H1 (cell line): Measurements from ENCODE around the gene SLC39A11.

Experiments used
- BRCA1 ChIP-seq: IDR thresholded peaks from 2 replicates; pipeline ENCODE4 v1.6.1; 2012; ENCODE audit warnings: low read depth, low read length, improper control_type of control experiment
- CTCF ChIP-seq, 3 experiments: IDR thresholded peaks; 1 replicate in 2 of 3; 2 replicates in 1 of 3; pipeline versions ENCODE4 v1.5.1 to v1.6.1; 2011; ENCODE audit warnings: low read length in 3 of 3, mild to moderate bottlenecking in 3 of 3, inconsistent platforms in 2 of 3, low read depth in 1 of 3, moderate library complexity in 1 of 3; ENCODE audit not compliant: insufficient read depth in 1 of 3; ENCODE audit errors: control extremely low read depth in 1 of 3
- EZH2 ChIP-seq: fragments of 200-600 bp; sonication (generic); IDR thresholded peaks from 2 replicates; pipeline ENCODE4 v1.7.1; 2012; ENCODE audit warnings: low read depth, mild to moderate bottlenecking, moderate library complexity, low read length, inconsistent platforms; ENCODE audit not compliant: severe bottlenecking
- MAFK ChIP-seq: IDR thresholded peaks from 2 replicates; pipeline ENCODE4 v1.6.1; 2012; ENCODE audit warnings: low read depth, mild to moderate bottlenecking, improper control_type of control experiment, low read length
- NANOG ChIP-seq: IDR thresholded peaks from 2 replicates; pipeline ENCODE4 v1.6.1; 2011; ENCODE audit warnings: low read length, low read depth, mild to moderate bottlenecking, inconsistent platforms; ENCODE audit not compliant: insufficient read depth, poor library complexity, severe bottlenecking
- POU5F1 ChIP-seq: IDR thresholded peaks from 2 replicates; pipeline ENCODE4 v1.6.1; 2011; ENCODE audit warnings: low read depth, mild to moderate bottlenecking, low read length, moderate library complexity
- SUZ12 ChIP-seq: fragments of 200-600 bp; sonication (generic); IDR thresholded peaks from 2 replicates; pipeline ENCODE4 v1.6.1; 2012; ENCODE audit warnings: mild to moderate bottlenecking, inconsistent platforms, low read length, moderate library complexity, mixed read lengths
- TBP ChIP-seq: IDR thresholded peaks from 2 replicates; pipeline ENCODE4 v1.6.1; 2011; ENCODE audit warnings: low read depth, low read length, improper control_type of control experiment
- USF2 ChIP-seq: IDR thresholded peaks from 2 replicates; pipeline ENCODE4 v1.6.1; 2011; ENCODE audit warnings: low read length, improper control_type of control experiment
- YY1 ChIP-seq: IDR thresholded peaks from 2 replicates; pipeline ENCODE4 v1.6.1; 2011; ENCODE audit warnings: low read depth, mild to moderate bottlenecking, low read length
- ZNF274 ChIP-seq: IDR thresholded peaks from 2 replicates; pipeline ENCODE4 v1.7.0; 2012; ENCODE audit warnings: low read length, borderline replicate concordance; ENCODE audit errors: extremely low read depth

- no peak for TF ChIP-seq EZH2
- no peak for TF ChIP-seq CTCF (IDR thresholded peaks at IDR 0.05; ENCODE audit: control extremely low read depth in 1 of 3, insufficient read depth in 1 of 3, low read depth in 1 of 3, low read length in 3 of 3)
- no peak for TF ChIP-seq SUZ12
- no peak for TF ChIP-seq MAFK
- TF ChIP-seq ZNF274 = no peak
- no peak for TF ChIP-seq POU5F1
- TF ChIP-seq YY1 = no peak
- TF ChIP-seq TBP = no peak
- no peak for TF ChIP-seq BRCA1
- no peak for TF ChIP-seq NANOG
- no peak for TF ChIP-seq USF2
Measured at GRCh38 chr17:73048170-73048569, 44.3 kb downstream of the SLC39A11 start.
